ENCODE results near the gene PSMB11.

PSMB11 gene

DNA sequence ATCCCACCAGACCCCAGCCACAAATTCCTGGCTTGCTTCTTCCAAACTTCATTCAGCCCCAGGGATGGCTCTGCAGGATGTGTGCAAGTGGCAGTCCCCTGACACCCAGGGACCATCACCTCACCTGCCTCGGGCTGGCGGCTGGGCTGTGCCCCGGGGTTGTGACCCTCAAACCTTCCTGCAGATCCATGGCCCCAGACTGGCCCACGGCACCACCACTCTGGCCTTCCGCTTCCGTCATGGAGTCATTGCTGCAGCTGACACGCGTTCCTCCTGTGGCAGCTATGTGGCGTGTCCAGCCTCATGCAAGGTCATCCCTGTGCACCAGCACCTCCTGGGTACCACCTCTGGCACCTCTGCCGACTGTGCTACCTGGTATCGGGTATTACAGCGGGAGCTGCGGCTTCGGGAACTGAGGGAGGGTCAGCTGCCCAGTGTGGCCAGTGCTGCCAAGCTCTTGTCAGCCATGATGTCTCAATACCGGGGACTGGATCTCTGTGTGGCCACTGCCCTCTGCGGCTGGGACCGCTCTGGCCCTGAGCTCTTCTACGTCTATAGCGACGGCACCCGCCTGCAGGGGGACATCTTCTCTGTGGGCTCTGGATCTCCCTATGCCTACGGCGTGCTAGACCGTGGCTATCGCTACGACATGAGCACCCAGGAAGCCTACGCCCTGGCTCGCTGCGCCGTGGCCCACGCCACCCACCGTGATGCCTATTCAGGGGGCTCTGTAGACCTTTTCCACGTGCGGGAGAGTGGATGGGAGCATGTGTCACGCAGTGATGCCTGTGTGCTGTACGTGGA lies at the start of gene PSMB11:
Gene PSMB11, plus strand, starts transcription at position 51 of the 804 bp plus-strand sequence. Its CDS starts 14 bp downstream, at position 65.
- TF ChIP-seq, protein P1, sequence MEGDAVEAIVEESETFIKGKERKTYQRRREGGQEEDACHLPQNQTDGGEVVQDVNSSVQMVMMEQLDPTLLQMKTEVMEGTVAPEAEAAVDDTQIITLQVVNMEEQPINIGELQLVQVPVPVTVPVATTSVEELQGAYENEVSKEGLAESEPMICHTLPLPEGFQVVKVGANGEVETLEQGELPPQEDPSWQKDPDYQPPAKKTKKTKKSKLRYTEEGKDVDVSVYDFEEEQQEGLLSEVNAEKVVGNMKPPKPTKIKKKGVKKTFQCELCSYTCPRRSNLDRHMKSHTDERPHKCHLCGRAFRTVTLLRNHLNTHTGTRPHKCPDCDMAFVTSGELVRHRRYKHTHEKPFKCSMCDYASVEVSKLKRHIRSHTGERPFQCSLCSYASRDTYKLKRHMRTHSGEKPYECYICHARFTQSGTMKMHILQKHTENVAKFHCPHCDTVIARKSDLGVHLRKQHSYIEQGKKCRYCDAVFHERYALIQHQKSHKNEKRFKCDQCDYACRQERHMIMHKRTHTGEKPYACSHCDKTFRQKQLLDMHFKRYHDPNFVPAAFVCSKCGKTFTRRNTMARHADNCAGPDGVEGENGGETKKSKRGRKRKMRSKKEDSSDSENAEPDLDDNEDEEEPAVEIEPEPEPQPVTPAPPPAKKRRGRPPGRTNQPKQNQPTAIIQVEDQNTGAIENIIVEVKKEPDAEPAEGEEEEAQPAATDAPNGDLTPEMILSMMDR (IDR thresholded peaks at IDR 0.05; ENCODE audit: low read depth, low read length), result no peak
- no peak for DNase-seq (ENCODE audit: low read depth, low spot score)
- in situ Hi-C loops (cut with HindIII; ENCODE audit: low sequenced_read_pairs), result no loop called here
- no peak within 1 kb of the TSS for H3K4me3 ChIP-seq (ENCODE audit: low read depth, low read length)

- no peak for DNase-seq (ENCODE audit: low read depth, low spot score)
- TF ChIP-seq, protein P1 (IDR thresholded peaks at IDR 0.05; ENCODE audit: low read depth, low read length), result no peak
- H3K4me3 ChIP-seq (ENCODE audit: low read depth, low read length), result no peak overlapping the region
- in situ Hi-C loops (cut with HindIII; ENCODE audit: low sequenced_read_pairs), result no loop called here
These were observed 48.5 kb upstream of the PSMB11 start for GRCh38 chr14:22993517-22993916.

DNA sequence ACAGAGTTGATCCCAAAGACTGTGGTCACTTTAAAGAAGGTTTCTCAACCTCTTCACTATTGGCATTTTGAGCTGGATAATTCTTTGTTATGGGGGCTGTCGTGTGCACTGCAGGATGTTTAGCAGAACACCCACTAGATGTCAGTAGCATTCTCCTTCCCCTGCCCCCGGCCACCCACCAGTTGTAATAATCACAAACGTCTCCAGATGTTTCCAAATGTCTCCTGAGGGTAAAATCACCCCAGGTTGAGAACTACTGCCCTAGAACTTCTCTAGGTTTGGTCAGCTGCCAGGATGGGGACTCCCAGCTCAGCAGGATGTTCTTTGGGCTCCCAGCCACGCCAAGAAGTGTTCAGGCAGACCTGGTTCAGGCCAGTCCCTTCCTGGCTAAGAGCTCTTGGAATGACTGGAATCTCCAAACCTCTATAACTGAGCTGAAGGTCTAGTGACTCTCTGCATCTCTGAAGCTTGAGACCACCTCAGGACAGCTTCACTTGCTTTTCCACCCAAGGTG lies 47.2 kb upstream of the PSMB11 start:
- H3K4me3 ChIP-seq (ENCODE audit: low read depth, low read length), result no peak overlapping the region

GRCh38 chr14:22995889-22996625 lies 46.0 kb upstream of the PSMB11 start:
- in situ Hi-C loops (cut with HindIII; ENCODE audit: low sequenced_read_pairs), result no loop called here
- TF ChIP-seq, protein P1 (IDR thresholded peaks at IDR 0.05; ENCODE audit: low read depth, low read length), result no peak
- DNase-seq (ENCODE audit: low read depth, low spot score), result no peak
- H3K4me3 ChIP-seq (ENCODE audit: low read depth, low read length), result no peak overlapping the region

More for the DNA sequence above, 47.2 kb upstream of the PSMB11 start:
- in situ Hi-C loops (cut with HindIII; ENCODE audit: low sequenced_read_pairs), result no loop called here
- peak; percentile 53 for DNase-seq (ENCODE audit: low read depth, low spot score)
- TF ChIP-seq, protein P1 (IDR thresholded peaks at IDR 0.05; ENCODE audit: low read depth, low read length), result peak; percentile 81

GRCh38 chr14:22996768-22997654 lies 45.0 kb upstream of the PSMB11 start:
- in situ Hi-C loops (cut with HindIII; ENCODE audit: low sequenced_read_pairs), result no loop called here
- H3K4me3 ChIP-seq (ENCODE audit: low read depth, low read length), result no peak overlapping the region
- no peak for DNase-seq (ENCODE audit: low read depth, low spot score)
- TF ChIP-seq, protein P1 (IDR thresholded peaks at IDR 0.05; ENCODE audit: low read depth, low read length), result no peak

All from astrocyte of the spinal cord (primary cell).